MM.1S (cell line): ENCODE measurements around the gene ANTXR1.

Source experiments
- CTCF ChIP-seq: fragments of 300-600 bp; sonication (generic); IDR thresholded peaks from 2 replicates; pipeline ENCODE4 v1.5.1; 2016; ENCODE audit warnings: antibody characterized with exemption, low read length, mixed read lengths
- EZH2 ChIP-seq: fragments of 300-600 bp; sonication (generic); optimal IDR thresholded peaks from 2 replicates; pipeline ENCODE3; 2017; ENCODE audit warnings: low read depth, mild to moderate bottlenecking, antibody characterized with exemption, low read length, mixed read lengths
- EZH2phosphoT487 ChIP-seq: fragments of 300-600 bp; sonication (generic); IDR thresholded peaks from 2 replicates; pipeline ENCODE4 v1.6.1; 2018; ENCODE audit warnings: antibody characterized with exemption, low read length

GRCh38 chr2:69017080-69017479 is 4.1 kb downstream of the ANTXR1 start:
- TF ChIP-seq CTCF (no peak), EZH2 (no peak), EZH2phosphoT487 (no peak)
